ENCODE results near the gene ECE1. TPM values are rescaled to one million over a fixed set of nuclear protein-coding genes. Genes with fewer than 3 reads are reported as not detected.

The ECE1 gene
- total and polyA plus RNA-seq, 2 of the 4 experiments (the other 2 are of a cell fraction): 61.8 to 124 TPM

GRCh38 chr1:21318714-21319159 lies 28.5 kb upstream of the ECE1 start:
- ChIA-PET CTCF (no interaction called here), POLR2A (ENCODE audit: unreplicated experiment) (no interaction called here)
- Histone ChIP-seq H3K4me1 (ENCODE audit: control insufficient read depth, insufficient read depth, low read length) (peaks cover 67% of the 10 kb centered on the region), H2BK20ac (ENCODE audit: low read depth, low read length) (peak overlapping the region; percentile 65), H2AK9ac (replicated peaks; ENCODE audit: low read depth, low read length, poor library complexity) (peak overlapping the region; percentile 2), H2AFZ (replicated peaks; ENCODE audit: low read length, poor library complexity) (peak overlapping the region; percentile 76), H4K91ac (ENCODE audit: insufficient read depth, low read depth, low read length) (peak overlapping the region; percentile 93), H3K27me3 (ENCODE audit: control insufficient read depth, insufficient read depth, low read length) (no peaks in the 10 kb centered on the region), H3K14ac (replicated peaks; ENCODE audit: low read depth, low read length) (peak overlapping the region; percentile 65), H4K20me1 (ENCODE audit: insufficient read depth, low read length) (peaks cover 3% of the 10 kb centered on the region), H3K79me1 (ENCODE audit: low read depth in 1 of 2, low read length in 2 of 2) (peaks cover 53 to 97% of the 10 kb centered on the region in 2 experiments), H3K27ac (ENCODE audit: insufficient read depth, low read length) (peak overlapping the region; percentile 86), H3K36me3 (ENCODE audit: control insufficient read depth, insufficient read depth, low read length) (peaks cover 2% of the 10 kb centered on the region; the same call in 1 of the 2 replicates), H2BK15ac (ENCODE audit: low read depth, low read length) (peak overlapping the region; percentile 90; the same call in 2 of the 3 replicates), H3K9me1 (ENCODE audit: insufficient read depth, low read length) (peaks cover 45% of the 10 kb centered on the region), H2AK5ac (ENCODE audit: low read depth, low read length) (peak overlapping the region; percentile 98), H3K18ac (ENCODE audit: low read depth, low read length) (peak overlapping the region; percentile 67), H3K4me3 (ENCODE audit: insufficient read depth, low read depth, low read length) (no peak overlapping the region), H3K9me3 (ENCODE audit: control insufficient read depth, insufficient read depth, low read length) (no peaks in the 10 kb centered on the region), H4K8ac (ENCODE audit: low read depth in 2 of 2, low read length in 2 of 2) (peak overlapping the region; percentile 24 to 73), H3K4ac (ENCODE audit: low read depth, low read length) (peak overlapping the region; percentile 91), H2BK120ac (ENCODE audit: low read depth, low read length) (peak overlapping the region; percentile 90), H4K5ac (ENCODE audit: low read depth, low read length) (peak overlapping the region; percentile 58; the same call in 1 of the 2 replicates), H3K4me2 (ENCODE audit: low read depth, low read length) (no peak overlapping the region), H3K56ac (ENCODE audit: extremely low read depth, insufficient read depth, low read length) (0 out of 2 replicates have a peak overlapping the region, but pooled peaks have one; percentile 16), H2BK5ac (ENCODE audit: low read depth, low read length, poor library complexity, severe bottlenecking) (peak overlapping the region; percentile 89), H3K9ac (ENCODE audit: low read depth, low read length) (0 out of 2 replicates have a peak overlapping the region, but pooled peaks have one; percentile 8), H3K23ac (ENCODE audit: low read depth, low read length) (peak overlapping the region; percentile 31)
- in situ Hi-C loops (cut with MboI; ENCODE audit: low sequenced_read_pairs): no loop called here
- DNase-seq: peak; percentile 87
- no TSS peak for BruUV-seq (replicated peaks)
- WGBS, 2 experiments (ENCODE audit: extremely low coverage in 2 of 2, insufficient read length in 1 of 2): 26% methylated on average over 7 of the region's 16 CpGs; no CpG with 5 or more reads in 1 of the 2 experiments
- no peak for ATAC-seq (ENCODE audit: low read depth)
- dilution Hi-C loops (cut with HindIII; ENCODE audit: low sequenced_read_pairs, unreplicated experiment): no loop called here
- no peak for TF ChIP-seq MAFK (IDR thresholded peaks at IDR 0.05; ENCODE audit: low read depth, low read length)
- TF ChIP-seq RFX5 (IDR thresholded peaks at IDR 0.05; ENCODE audit: low read depth, low read length): no peak
- TF ChIP-seq FOS (IDR thresholded peaks at IDR 0.05; ENCODE audit: low read depth, low read length): no peak
- TF ChIP-seq, protein P1, sequence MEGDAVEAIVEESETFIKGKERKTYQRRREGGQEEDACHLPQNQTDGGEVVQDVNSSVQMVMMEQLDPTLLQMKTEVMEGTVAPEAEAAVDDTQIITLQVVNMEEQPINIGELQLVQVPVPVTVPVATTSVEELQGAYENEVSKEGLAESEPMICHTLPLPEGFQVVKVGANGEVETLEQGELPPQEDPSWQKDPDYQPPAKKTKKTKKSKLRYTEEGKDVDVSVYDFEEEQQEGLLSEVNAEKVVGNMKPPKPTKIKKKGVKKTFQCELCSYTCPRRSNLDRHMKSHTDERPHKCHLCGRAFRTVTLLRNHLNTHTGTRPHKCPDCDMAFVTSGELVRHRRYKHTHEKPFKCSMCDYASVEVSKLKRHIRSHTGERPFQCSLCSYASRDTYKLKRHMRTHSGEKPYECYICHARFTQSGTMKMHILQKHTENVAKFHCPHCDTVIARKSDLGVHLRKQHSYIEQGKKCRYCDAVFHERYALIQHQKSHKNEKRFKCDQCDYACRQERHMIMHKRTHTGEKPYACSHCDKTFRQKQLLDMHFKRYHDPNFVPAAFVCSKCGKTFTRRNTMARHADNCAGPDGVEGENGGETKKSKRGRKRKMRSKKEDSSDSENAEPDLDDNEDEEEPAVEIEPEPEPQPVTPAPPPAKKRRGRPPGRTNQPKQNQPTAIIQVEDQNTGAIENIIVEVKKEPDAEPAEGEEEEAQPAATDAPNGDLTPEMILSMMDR (conservative IDR thresholded peaks at IDR 0.05; ENCODE audit: low read depth, low read length): no peak
- peak; percentile 9; the same call in 1 of the 2 replicates for TF ChIP-seq SMC3 (IDR thresholded peaks at IDR 0.05; ENCODE audit: low read depth, low read length)
- no peak for TF ChIP-seq RAD21 (IDR thresholded peaks at IDR 0.05; ENCODE audit: low read length)
- TF ChIP-seq CHD1 (IDR thresholded peaks at IDR 0.05; ENCODE audit: low read depth, low read length): no peak
- intact Hi-C loops (cut with micrococcal nuclease): no loop called here

Data from IMR-90 (cell line).